HepG2 (cell line): ENCODE measurements around the gene FOCAD. TPM values are rescaled to one million over a fixed set of nuclear protein-coding genes. Genes with fewer than 3 reads are reported as not detected.
A peak's percentile ranks its signal among the peaks of the same experiment; 100 is the strongest.

Experiments used
- ATF7-NPFF ChIP-seq: sonication (generic); formaldehyde crosslinking; IDR thresholded peaks from 2 replicates; pipeline ENCODE4 v1.8.1; 2023; ENCODE audit warnings: mild to moderate bottlenecking, low read depth, missing genetic modification reagents, moderate library complexity
- CBX1 ChIP-seq: IDR thresholded peaks from one replicate; pipeline ENCODE4 v1.6.1; 2016; ENCODE audit warnings: antibody characterized with exemption, low read depth
- DDIT3 ChIP-seq: sonication (generic); formaldehyde crosslinking; IDR thresholded peaks from 2 replicates; pipeline ENCODE4 v1.4.0; 2020; ENCODE audit warnings: mild to moderate bottlenecking, missing genetic modification reagents
- FUBP1 ChIP-seq: sonication (generic); formaldehyde crosslinking; IDR thresholded peaks from 2 replicates; pipeline ENCODE4 v1.5.1; 2020; ENCODE audit warnings: missing genetic modification reagents, mild to moderate bottlenecking, borderline replicate concordance
- HNRNPL ChIP-seq: fragments of 200-400 bp; formaldehyde crosslinking; IDR thresholded peaks from 2 replicates; pipeline ENCODE4 v1.6.1; 2017; ENCODE audit warnings: mild to moderate bottlenecking, low read depth, low read length
- PPARG ChIP-seq: conservative IDR thresholded peaks from 2 replicates; pipeline ENCODE4 v1.6.1; 2016; ENCODE audit warnings: missing biosample characterization, missing genetic modification reagents
- THRA ChIP-seq: sonication (generic); formaldehyde crosslinking; IDR thresholded peaks from 2 replicates; pipeline ENCODE4 v1.4.0; 2020; ENCODE audit warnings: missing genetic modification reagents, borderline replicate concordance
- TIGD3 ChIP-seq: sonication (generic); formaldehyde crosslinking; IDR thresholded peaks from 2 replicates; pipeline ENCODE4 v1.5.1; 2020; ENCODE audit warnings: mild to moderate bottlenecking, missing genetic modification reagents, borderline replicate concordance
- ZBTB25 ChIP-seq: IDR thresholded peaks from 2 replicates; pipeline ENCODE4 v1.6.1; 2018; ENCODE audit warnings: missing genetic modification reagents
- ZNF296 ChIP-seq: sonication (generic); formaldehyde crosslinking; conservative IDR thresholded peaks from 2 replicates; pipeline ENCODE4 v1.5.0; 2020; ENCODE audit warnings: mild to moderate bottlenecking, missing genetic modification reagents
- polyA plus RNA-seq, 8 experiments: library from polyadenylated mRNA; depleted of rRNA in 3 of 8; stranded (reverse) in 7 of 8; unstranded in 1 of 8; fragments of >200 nt; fragmentation: Illumina TruSeq in 4 of 8; extraction: Trizol in 4 of 8; gene quantifications; 2 replicates each; pipeline versions ENCODE4 v1.2.1 to v1.2.3, GENCODE V29; 2011 to 2016; ENCODE audit warnings: low read depth in 4 of 8, missing spikeins in 1 of 8, mixed read lengths in 1 of 8; ENCODE audit not compliant: insufficient read depth in 1 of 8
- total RNA-seq, 5 experiments: library from RNA; depleted of rRNA; stranded (reverse); fragments of >200 nt; fragmentation: Illumina TruSeq; extraction: Trizol; gene quantifications; 2 replicates each; pipeline ENCODE4 v1.2.3, GENCODE V29; 2016; ENCODE audit warnings: low read depth in 1 of 5
- TF ChIP-seq, protein P1 (sequence below): sonication (generic); formaldehyde crosslinking; IDR thresholded peaks from 2 replicates; pipeline ENCODE4 v1.5.0; 2020; ENCODE audit warnings: mild to moderate bottlenecking, missing genetic modification reagents, borderline replicate concordance
- TF ChIP-seq, protein P2 (sequence below): IDR thresholded peaks from 2 replicates; pipeline ENCODE4 v1.6.1; 2016; ENCODE audit warnings: missing biosample characterization, missing genetic modification reagents, low read depth

Gene FOCAD
- total and polyA plus RNA-seq, 2 of the 13 experiments (the other 11 are each of a cell fraction or from before 2014, with no cell fraction given): 18.0 to 31.1 TPM

GRCh38 chr9:20689833-20690232 is 5.8 kb downstream of the FOCAD start (continued):
- no peak for TF ChIP-seq FUBP1
- no peak for TF ChIP-seq HNRNPL
- no peak for TF ChIP-seq TIGD3 (CRISPR knock-in tag)
- TF ChIP-seq CBX1: no peak
- TF ChIP-seq THRA (CRISPR knock-in tag): peak; percentile 16; the same call in 1 of the 2 replicates
- no peak for TF ChIP-seq ATF7-NPFF (CRISPR knock-in tag)
- no peak for TF ChIP-seq ZBTB25 (CRISPR knock-in tag)
- TF ChIP-seq, protein P1, sequence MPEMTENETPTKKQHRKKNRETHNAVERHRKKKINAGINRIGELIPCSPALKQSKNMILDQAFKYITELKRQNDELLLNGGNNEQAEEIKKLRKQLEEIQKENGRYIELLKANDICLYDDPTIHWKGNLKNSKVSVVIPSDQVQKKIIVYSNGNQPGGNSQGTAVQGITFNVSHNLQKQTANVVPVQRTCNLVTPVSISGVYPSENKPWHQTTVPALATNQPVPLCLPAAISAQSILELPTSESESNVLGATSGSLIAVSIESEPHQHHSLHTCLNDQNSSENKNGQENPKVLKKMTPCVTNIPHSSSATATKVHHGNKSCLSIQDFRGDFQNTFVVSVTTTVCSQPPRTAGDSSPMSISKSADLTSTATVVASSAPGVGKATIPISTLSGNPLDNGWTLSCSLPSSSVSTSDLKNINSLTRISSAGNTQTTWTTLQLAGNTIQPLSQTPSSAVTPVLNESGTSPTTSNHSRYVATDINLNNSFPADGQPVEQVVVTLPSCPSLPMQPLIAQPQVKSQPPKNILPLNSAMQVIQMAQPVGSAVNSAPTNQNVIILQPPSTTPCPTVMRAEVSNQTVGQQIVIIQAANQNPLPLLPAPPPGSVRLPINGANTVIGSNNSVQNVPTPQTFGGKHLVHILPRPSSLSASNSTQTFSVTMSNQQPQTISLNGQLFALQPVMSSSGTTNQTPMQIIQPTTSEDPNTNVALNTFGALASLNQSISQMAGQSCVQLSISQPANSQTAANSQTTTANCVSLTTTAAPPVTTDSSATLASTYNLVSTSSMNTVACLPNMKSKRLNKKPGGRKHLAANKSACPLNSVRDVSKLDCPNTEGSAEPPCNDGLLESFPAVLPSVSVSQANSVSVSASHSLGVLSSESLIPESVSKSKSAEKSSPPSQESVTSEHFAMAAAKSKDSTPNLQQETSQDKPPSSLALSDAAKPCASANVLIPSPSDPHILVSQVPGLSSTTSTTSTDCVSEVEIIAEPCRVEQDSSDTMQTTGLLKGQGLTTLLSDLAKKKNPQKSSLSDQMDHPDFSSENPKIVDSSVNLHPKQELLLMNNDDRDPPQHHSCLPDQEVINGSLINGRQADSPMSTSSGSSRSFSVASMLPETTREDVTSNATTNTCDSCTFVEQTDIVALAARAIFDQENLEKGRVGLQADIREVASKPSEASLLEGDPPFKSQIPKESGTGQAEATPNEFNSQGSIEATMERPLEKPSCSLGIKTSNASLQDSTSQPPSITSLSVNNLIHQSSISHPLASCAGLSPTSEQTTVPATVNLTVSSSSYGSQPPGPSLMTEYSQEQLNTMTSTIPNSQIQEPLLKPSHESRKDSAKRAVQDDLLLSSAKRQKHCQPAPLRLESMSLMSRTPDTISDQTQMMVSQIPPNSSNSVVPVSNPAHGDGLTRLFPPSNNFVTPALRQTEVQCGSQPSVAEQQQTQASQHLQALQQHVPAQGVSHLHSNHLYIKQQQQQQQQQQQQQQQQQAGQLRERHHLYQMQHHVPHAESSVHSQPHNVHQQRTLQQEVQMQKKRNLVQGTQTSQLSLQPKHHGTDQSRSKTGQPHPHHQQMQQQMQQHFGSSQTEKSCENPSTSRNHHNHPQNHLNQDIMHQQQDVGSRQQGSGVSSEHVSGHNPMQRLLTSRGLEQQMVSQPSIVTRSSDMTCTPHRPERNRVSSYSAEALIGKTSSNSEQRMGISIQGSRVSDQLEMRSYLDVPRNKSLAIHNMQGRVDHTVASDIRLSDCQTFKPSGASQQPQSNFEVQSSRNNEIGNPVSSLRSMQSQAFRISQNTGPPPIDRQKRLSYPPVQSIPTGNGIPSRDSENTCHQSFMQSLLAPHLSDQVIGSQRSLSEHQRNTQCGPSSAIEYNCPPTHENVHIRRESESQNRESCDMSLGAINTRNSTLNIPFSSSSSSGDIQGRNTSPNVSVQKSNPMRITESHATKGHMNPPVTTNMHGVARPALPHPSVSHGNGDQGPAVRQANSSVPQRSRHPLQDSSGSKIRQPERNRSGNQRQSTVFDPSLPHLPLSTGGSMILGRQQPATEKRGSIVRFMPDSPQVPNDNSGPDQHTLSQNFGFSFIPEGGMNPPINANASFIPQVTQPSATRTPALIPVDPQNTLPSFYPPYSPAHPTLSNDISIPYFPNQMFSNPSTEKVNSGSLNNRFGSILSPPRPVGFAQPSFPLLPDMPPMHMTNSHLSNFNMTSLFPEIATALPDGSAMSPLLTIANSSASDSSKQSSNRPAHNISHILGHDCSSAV (CRISPR knock-in tag): no peak
- TF ChIP-seq, protein P2, sequence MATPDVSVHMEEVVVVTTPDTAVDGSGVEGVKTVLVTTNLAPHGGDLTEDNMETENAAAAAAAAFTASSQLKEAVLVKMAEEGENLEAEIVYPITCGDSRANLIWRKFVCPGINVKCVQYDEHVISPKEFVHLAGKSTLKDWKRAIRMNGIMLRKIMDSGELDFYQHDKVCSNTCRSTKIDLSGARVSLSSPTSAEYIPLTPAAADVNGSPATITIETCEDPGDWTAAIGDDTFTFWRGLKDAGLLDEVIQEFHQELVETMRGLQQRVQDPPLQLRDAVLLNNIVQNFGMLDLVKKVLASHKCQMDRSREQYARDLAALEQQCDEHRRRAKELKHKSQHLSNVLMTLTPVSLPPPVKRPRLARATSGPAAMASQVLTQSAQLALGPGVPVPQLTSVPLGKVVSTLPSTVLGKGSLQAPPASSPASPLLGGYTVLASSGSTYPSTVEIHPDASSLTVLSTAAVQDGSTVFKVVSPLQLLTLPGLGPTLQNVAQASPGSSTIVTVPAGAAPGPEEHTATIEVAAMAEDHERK (CRISPR knock-in tag): no peak
- no peak for TF ChIP-seq ZNF296 (CRISPR knock-in tag)
- TF ChIP-seq PPARG (CRISPR knock-in tag): no peak
- TF ChIP-seq DDIT3 (CRISPR knock-in tag): no peak
